Upper lobe of left lung (tissue), 4 donors: Measurements from ENCODE around the gene OVAAL.

Experiments
- CTCF ChIP-seq, 6 experiments: fragments of 450-650 bp in 4 of 6; fragments of 200-600 bp in 2 of 6; sonication (generic) in 2 of 6; IDR thresholded peaks; one replicate each; pipeline ENCODE4 v1.5.1; 2016 to 2019; ENCODE audit warnings: antibody characterized with exemption in 6 of 6
- EP300 ChIP-seq, 4 donors: sonication (generic); formaldehyde crosslinking; IDR thresholded peaks; one replicate each; pipeline ENCODE4 v1.5.1; 2017; ENCODE audit warnings: antibody characterized with exemption in 4 of 4, control low read depth in 2 of 4
- POLR2AphosphoS5 ChIP-seq, 2 donors: sonication (generic); formaldehyde crosslinking; IDR thresholded peaks; one replicate each; pipeline ENCODE4 v1.5.1; 2017; ENCODE audit warnings: antibody characterized with exemption in 2 of 2

GRCh38 chr1:180566495-180566894, 7.7 kb downstream of the OVAAL start:
- TF ChIP-seq POLR2AphosphoS5 (IDR thresholded peaks at IDR 0.05) = no peak
- no peak for TF ChIP-seq EP300 (IDR thresholded peaks at IDR 0.05)
- TF ChIP-seq CTCF (IDR thresholded peaks at IDR 0.05) = no peak
